Cerebellar nuclear complex (tissue), 1 donor: ENCODE measurements around the gene USP1.

ENCODE experiments used
- DNase-seq, 2 experiments: peaks; one replicate each; lab custom pipeline; 2025; lab: John Stamatoyannopoulos, UW

USP1 gene

GRCh38 chr1:62436466-62437272, at the start of gene USP1:
USP1 (plus strand) TSS chr1:62437049; CDS start chr1:62439868, 2,819 bp downstream.
- peak; percentile 95 to 98 for DNase-seq

- DNase-seq = no peak
Observed at GRCh38 chr1:62389531-62389930, 47.3 kb upstream of the USP1 start.

GRCh38 chr1:62390071-62390470, 46.8 kb upstream of the USP1 start:
- no peak for DNase-seq

- DNase-seq = no peak
Observed at GRCh38 chr1:62391369-62391971, 45.4 kb upstream of the USP1 start.

GRCh38 chr1:62392951-62393350, 43.9 kb upstream of the USP1 start:
- DNase-seq = no peak

- DNase-seq = no peak
Observed at GRCh38 chr1:62394646-62395045, 42.2 kb upstream of the USP1 start.

- no peak for DNase-seq
Observed at GRCh38 chr1:62395291-62395690, 41.6 kb upstream of the USP1 start.

- no peak for DNase-seq
Observed at GRCh38 chr1:62396871-62397270, 40.0 kb upstream of the USP1 start.

GRCh38 chr1:62397301-62397700, 39.5 kb upstream of the USP1 start:
- no peak for DNase-seq

- DNase-seq = no peak
Observed at GRCh38 chr1:62398377-62398776, 38.5 kb upstream of the USP1 start.

GRCh38 chr1:62401034-62401760, 35.7 kb upstream of the USP1 start:
- no peak for DNase-seq

GRCh38 chr1:62405247-62405646, 31.6 kb upstream of the USP1 start:
- no peak for DNase-seq

- DNase-seq = no peak
Observed at GRCh38 chr1:62406576-62406975, 30.3 kb upstream of the USP1 start.

- peak in 1 of 2 experiments; percentile 8 for DNase-seq
Observed at GRCh38 chr1:62407398-62408009, 29.3 kb upstream of the USP1 start.

- no peak for DNase-seq
Observed at GRCh38 chr1:62415687-62416086, 21.2 kb upstream of the USP1 start.

- no peak for DNase-seq
Observed at GRCh38 chr1:62417351-62417999, 19.4 kb upstream of the USP1 start.

- DNase-seq = no peak
Observed at GRCh38 chr1:62420214-62420613, 16.6 kb upstream of the USP1 start.

- no peak for DNase-seq
Observed at GRCh38 chr1:62423580-62424242, 13.1 kb upstream of the USP1 start.

- DNase-seq = no peak
Observed at GRCh38 chr1:62424411-62424810, 12.4 kb upstream of the USP1 start.

- DNase-seq = no peak
Observed at GRCh38 chr1:62425041-62425440, 11.8 kb upstream of the USP1 start.

GRCh38 chr1:62426237-62426636, 10.6 kb upstream of the USP1 start:
- no peak for DNase-seq
